Suprapubic skin (tissue), 3 donors: ENCODE results near the gene OR5AK2.

Experiments
- CTCF ChIP-seq, 2 donors: fragments of 200-600 bp in 1 of 2; fragments of 450-650 bp in 1 of 2; sonication (generic) in 1 of 2; IDR thresholded peaks; one replicate each; pipeline ENCODE4 v1.5.1; 2016 to 2019; ENCODE audit warnings: antibody characterized with exemption in 2 of 2, mild to moderate bottlenecking in 1 of 2, moderate library complexity in 1 of 2
- POLR2AphosphoS5 ChIP-seq, 3 donors: sonication (generic); formaldehyde crosslinking; IDR thresholded peaks; one replicate each; pipeline ENCODE4 v1.6.1; 2017; ENCODE audit warnings: antibody characterized with exemption in 3 of 3

- no peak for TF ChIP-seq CTCF (IDR thresholded peaks at IDR 0.05)
- no peak for TF ChIP-seq POLR2AphosphoS5 (IDR thresholded peaks at IDR 0.05)
Observed at GRCh38 chr11:56948991-56949515, 39.7 kb upstream of the OR5AK2 start.
